ENCODE measurements around the gene ARSJ.
"Not testable (repeated sequence)": the region's sequence is repeated elsewhere in the genome, so short reads cannot be mapped to it uniquely, and the experiment has no call there.

The ARSJ gene

DNA sequence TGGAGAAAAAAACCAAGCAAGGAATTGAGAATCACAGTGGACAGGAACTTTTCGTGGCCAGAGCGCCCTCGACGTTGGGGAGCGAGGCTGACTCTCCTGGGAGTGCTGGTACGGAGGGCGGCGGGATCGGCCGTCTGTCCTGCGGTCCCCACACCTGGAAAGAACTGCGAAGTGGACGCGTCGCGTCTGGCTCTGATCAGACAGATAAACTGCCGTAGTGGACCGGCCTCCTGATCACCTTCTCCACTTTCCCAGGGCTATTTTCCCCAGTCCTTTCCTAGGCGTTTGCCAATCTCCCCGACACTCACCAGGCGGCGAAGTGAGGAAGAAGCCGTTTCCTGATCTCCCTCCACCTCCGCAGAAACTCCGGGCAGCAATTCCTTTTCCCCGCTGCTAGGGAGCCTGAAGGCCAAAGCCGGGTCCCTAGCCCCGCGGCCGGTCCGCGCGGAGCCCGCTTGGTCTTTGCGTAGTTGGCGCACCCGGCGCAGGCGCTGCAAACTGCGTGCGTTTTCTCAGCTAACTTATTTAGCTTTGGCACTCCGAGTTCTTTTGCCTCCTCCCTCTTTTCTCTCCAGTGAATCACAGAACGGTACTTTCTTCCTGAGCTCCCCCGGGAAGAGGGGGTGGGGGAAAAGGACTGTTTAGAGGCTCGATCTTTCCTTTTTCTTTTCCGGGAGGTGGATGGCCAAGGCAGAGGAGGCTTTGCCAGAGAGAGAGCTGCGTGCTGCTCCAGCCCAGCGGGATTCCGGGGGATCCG is at the start of gene ARSJ:
Gene ARSJ, minus strand, starts transcription at position 500 of the 757 bp plus-strand sequence. CDS start 813 bp downstream, outside the sequence.
- no peak for DNase-seq (ENCODE audit: low read depth)

DNA sequence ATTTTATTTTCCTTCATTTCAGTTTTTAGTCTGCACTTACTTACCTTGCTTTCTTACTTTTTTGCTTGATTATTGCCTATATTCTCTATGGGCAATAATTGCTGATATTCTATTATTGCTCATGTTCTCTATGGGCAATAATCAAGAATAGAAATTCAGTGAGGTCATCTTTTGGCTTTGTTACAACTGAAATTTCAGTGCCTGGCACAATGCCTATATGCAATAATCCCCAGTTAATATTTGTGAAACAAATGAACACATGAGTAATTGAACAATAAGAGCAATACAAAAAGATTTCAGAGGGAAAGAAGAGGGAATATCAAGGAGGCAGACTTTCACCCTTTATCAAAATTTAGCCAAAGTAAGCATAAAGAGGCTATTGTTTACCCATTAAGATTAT is 48.6 kb upstream of the ARSJ start:
- no peak for DNase-seq (ENCODE audit: low read depth)

DNA sequence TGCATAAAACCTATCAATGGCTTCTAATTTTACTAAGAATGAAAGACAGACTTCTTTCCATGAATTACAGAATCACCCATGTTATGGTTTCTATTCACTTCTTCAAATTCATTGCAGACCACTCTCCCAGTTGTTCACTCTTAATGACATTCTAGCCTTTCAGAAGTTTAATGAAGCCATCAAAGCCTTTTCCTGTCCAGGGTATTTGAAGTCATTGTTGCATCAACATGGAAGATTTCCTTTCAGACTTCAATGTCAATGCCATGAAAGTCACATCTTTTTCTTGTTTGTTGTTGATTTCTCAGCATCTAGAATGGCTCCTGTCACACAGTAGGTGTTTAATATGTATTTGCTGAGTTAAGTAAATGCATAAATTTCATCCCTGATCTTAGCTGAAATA is 48.1 kb upstream of the ARSJ start:
- DNase-seq (ENCODE audit: low read depth) = no peak

DNA sequence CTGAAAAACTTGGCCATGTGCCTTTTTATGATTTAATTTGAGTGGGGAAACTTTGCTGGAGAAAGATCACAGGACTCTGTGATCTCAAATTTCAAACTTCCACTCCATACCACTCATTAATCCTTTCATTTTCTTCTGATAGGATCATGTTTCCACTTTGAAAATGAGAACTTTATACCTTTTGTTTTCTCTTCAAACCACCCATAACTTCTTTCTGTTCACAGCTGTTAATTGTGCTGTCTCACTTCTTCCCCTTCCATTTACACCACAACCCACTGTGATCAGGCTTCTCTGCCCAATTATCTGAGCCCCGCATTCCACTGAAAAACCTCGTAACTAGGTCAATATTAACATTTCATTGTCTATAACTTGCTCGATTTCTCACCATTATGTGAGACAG is 47.0 kb upstream of the ARSJ start:
- no peak for DNase-seq (ENCODE audit: low read depth)

DNA sequence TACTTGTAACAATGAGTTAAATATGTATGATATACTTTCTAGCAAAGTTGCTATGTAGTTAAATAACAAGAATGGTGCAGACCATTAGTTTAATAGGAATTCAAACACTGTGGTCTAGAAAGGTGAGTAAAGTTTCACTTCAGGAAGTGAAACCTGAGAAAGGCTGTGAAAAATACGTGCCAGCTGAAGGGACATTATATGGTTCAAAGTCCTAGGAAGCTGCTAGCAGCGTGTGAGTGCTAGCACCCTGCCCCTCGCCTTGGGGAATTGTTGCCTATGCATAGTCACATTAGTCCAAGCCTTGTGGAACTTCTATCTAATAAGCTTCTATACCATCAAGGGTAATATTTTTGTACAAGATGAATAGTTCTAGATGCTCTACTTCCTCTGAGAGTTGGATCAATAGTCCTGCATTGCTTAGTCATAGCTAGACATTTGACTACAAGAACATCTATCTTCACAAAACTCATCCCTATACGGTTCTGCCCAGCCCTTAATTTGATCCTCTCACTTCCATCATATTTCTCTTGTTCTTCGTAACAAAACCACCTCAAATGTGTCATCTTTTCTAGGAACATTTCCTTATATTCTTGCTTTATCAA is 45.8 kb upstream of the ARSJ start:
- no peak for DNase-seq (ENCODE audit: low read depth)

DNA sequence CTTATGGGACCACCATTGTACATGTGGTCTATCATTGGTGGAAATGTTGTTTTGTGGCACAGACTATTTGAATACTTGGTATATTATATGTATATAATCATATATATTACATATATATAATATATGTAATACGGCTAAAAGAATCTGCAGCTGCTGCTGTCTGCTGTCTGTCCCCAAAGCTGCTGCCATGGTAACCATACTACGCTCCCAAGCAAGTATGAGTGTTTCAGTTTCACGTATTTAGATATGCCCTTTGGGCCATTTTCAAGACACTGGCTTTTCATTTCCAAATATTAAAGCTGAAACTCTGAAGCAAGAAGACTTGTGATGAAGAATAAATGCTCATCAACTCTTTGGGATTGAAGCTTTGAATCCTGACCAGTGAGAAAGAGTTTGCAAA is 42.0 kb upstream of the ARSJ start:
- no peak for DNase-seq (ENCODE audit: low read depth)

DNA sequence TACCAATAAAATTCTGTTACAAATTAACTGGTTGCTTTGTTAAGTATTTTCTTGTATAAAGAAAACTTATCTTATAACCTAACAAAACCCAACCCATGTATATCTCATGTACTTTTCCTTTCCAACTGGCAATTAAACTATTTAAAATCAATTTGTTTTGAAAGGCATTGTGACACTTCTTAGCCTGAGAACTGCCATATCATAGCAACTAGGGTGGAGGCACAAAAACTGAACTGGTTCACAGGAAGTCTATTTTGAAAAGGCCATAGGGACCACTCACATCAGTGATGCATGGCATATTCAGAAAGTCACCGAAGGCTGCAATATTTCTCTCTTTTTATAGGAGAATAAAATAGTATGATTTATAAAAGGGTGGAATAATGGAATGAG is 40.5 kb upstream of the ARSJ start:
- no peak for DNase-seq (ENCODE audit: low read depth)

DNA sequence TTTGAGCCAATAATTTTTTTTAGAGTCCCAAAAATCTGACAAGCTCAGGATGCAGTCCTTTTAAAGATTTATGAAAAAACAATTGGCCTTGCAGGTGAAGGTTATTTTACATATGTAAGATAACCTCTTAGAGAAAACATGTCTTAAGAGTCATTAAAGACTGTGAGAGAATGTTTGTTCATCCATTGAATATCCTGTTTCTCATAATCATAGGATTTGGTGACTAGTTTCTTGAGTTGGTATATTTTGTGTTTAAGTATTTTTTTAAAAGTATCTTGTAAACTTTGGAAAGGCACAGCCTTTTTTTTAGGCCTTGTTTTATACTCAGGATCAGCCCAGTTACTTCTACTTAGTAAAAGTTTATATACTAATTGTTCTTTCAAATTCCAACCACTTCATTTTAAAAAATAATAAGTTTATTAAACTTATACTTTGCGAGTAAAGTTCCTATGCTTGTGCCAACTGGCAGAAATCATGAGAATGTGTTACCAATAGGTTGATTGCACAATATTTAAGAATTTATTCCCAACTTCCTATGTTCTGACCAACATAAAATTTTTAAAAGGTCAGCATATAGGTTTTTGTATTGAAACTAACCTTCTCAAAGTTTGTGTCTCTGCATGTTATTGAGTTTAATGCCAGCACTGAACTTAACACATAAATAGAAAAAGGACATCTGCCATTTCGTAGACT is 40.0 kb upstream of the ARSJ start:
- no peak for DNase-seq (ENCODE audit: low read depth)

DNA sequence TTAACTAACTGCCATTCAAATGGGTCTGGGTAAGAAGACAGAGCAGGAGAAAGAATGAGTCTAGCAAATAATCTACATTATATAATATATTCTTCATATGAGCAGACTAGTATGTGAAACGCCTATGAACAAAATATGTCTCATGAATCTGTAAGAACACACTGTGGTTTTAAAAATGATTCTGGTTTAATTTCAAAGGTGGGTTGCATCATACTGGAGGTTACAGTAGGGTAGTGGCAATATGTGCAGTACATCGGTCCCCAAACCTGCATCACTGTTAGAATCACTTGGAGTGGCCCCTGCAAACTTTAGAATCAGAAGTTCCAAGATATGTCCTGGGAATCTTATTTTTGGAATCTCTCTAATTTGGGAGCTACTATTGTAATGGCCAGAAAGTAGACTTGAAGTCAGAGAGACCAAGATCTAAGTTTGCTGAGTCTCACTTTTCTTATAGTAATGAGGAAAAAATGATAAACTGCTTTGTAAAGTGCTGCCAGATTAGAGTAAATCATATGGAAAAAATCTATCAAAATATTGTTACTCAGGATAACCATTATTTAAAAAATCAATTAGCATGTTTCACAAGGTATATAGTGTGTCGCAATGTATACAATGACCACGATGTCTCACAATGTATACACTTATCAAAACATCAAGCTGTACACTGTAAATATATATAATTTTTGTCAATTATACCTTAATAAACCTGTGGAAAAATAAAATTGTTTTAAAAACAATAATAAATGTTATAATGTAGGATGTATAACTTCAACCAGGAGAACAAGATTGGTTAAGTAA is 37.9 kb upstream of the ARSJ start:
- DNase-seq (ENCODE audit: low read depth) = no peak

DNA sequence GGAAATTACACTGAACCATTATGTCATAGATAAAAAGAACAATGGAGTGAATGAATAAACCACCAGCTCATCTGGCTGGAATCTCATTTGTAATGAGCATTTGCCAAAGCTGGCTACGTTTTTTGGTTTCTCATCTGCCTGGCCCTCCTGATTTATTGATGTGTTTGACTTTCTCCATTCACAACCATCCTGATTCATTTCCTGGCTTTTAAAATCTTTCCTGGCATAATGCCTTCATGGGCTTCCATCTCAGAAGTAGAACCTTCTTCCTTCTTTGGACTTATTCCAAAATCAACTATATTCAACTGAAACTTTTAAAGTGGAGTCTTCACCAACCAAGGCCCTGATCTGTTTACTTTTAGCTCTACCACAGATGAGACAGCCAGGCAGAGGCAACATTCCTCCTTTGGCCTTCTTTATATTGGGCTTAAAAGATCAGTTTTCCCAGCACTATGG is 36.0 kb upstream of the ARSJ start:
- DNase-seq (ENCODE audit: low read depth) = no peak

DNA sequence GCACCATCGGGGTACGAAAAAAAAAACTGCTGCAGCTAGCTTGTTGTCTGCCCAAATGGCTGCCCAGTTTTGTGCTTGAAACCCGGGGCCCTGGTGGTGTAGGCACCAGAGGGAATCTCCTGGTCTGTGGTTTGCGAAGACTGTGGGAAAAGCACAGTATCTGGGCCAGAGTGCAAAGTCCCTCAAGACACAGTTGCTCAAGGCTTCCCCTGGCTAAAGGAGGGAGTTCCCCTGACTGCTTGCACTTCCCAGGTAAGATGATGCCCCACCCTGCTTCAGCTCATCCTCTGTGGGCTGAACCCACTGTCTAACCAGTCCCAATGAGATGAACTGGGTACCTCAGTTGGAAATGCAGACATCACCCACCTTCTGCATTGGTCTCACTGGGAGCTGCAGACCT is 33.8 kb upstream of the ARSJ start:
- not testable (repeated sequence) for DNase-seq (ENCODE audit: low read depth)

DNA sequence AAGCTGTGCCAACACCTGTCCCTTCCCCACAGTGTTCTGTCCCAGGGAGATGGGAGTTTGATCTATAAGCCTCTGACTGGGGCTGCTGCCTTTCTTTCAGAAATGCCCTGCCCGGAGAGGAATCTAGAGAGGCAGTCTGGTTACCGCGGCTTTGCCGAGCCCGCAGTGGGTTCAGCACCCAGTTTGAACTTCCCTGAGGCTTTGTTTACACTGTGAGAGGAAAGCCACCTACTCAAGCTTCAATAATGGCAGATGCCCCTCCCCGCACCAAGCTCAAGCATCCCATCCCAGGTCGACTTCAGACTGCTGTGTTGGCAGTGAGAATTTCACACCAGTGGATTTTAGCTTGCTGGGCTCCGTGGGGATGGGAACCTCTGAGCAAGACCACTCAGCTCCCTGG is 33.3 kb upstream of the ARSJ start:
- DNase-seq (ENCODE audit: low read depth) = no peak

DNA sequence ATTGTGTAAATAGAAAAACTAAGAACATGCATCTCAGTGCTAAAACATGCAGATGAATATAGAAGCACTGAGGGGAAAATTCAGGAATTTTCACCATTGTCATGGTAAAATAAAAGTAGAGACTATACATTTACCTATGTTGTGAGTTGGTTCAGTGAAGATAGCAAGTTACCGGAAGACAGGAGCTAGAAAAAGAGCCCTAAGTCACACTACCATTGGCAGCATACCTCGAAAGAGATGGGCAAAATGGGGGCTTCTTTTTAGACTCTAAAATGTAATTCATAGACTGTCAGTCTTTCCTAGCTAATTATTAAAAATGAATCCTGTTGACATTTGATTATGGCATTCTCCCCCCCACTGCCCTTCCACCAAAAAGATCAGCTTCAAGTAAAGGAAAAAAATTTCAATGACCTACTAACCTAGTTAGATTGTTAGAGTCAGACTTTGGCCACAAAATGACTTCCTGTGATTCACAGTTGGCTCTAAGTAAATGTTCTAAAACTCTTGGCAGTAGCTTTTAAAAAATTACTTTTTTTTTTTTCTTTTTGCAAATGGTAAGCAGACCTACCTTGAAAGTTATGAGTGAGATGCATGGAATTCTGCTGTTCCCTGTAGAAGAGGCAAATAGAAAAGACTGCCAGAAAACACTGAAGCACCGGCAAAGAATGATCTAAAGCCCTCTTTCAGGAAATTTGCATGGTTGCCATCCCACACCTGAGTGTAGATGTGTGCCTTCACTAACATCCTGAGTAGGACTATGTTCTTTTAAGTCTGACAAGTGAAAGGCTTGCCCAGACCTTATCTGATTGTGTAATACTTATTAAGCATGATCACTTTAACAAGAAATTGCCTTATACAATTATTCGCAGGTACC is 26.4 kb upstream of the ARSJ start:
- DNase-seq (ENCODE audit: low read depth) = no peak

DNA sequence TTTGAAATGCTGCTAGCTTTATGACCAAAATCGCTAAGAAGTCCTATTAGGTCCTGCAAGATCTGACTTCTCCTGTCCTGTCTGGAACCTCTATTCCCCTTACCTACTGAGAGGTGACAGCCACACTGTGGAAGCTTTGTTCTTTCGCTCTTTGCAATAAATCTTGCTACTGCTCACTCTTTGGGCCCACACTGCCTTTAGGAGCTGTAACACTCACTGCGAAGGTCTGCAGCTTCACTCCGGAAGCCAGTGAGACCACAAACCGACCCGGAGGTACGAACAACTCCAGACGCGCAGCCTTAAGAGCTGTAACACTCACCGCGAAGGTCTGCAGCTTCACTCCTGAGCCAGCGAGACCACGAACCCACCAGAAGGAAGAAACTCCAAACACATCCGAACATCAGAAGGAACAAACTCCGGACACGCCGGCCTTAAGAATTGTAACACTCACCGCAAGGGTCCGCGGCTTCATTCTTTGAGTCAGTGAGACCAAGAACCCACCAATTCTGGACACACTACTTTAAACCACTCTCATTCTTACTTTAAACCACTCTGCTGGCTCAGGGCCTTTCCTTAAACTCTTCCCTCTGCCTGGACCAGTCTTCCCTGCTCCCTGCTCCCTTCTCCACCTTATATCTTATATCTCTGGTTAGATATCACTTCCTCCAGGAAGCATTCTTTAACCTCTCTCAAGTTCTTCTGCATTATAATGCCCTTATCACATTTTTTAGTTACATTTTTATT is 25.2 kb upstream of the ARSJ start:
- DNase-seq (ENCODE audit: low read depth) = not testable (repeated sequence)

DNA sequence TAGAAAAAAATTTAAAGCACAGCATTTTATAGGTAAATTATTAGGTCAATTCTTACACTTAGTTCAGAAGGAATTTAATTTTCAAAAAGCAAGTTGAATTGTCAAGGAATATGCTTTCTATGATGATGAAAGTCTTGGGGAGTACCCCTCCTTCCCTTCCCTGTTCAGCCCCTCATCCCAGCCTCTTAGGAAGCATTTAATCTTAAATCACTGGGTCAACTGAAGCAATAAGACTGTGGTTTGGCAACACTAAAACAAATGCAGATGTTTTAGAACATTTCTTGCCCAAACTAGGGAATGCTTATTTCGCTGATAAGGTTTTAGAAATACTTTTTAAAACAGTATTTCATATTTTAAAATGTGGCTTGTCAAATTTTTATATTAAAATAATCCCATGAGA is 19.1 kb upstream of the ARSJ start:
- DNase-seq (ENCODE audit: low read depth) = no peak

DNA sequence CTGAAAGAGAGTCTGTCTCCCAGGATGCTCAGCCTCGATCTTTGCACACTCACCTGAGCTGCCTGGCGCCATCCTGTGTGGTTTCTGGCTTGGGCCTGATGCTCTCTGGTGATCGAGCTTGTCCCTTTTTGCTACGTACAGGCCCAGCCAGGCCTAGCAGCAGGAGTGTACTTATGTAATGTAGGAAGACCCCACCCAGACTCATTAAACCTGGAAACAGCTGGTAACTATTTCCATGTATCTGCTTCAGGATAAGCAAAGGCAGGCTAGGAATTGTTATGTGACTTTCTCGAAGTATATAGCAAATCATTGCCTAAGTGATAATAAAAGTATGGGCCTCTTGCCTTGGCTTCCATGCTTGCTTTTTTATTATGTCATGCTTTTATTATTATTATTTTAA is 18.6 kb upstream of the ARSJ start:
- no peak for DNase-seq (ENCODE audit: low read depth)

DNA sequence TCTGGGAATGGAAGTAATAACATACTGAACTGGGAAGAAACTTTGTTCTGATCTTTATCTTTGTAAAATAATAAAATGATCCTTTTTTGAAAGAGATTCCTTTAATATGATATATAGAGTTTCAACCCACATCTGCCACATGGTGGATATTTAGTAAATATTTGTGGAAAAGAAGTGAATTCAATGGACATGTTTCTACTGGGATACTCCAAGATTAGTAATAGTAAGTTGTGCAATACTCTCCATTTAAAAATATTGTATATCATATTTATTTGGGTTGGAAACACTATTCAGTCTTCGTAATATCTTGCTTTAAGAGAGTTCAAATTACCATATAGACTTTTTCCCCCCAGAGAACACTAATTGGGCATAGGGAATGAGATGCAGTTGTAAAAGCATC is 17.8 kb upstream of the ARSJ start:
- no peak for DNase-seq (ENCODE audit: low read depth)

DNA sequence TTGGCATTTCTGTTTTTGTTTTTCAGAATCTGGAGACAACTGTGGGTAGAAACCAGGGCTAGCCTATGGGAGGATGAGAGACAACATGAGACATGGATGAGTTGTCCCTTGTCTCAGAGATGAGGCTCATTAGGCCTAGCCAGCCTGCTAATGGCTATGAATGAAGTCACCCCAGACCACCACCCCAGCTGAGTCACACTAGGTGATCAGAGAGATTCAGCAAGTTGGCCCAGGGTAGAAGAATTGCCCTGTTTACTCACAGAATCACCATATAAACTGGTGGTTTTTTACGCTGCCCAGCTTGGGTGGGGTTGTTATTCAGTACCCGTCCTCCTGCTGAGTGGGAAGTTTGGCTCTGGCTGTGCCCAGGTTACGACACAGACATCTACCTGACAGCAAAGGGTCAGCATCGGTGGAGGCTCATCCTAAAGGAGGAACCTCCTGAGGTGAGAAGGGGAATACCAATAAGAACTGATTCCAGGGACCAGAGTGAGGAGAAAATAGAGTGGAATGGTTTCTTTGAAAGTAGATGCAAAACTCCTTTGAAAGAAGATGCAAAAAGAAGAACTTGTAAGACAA is 17.2 kb upstream of the ARSJ start:
- no peak for DNase-seq (ENCODE audit: low read depth)

DNA sequence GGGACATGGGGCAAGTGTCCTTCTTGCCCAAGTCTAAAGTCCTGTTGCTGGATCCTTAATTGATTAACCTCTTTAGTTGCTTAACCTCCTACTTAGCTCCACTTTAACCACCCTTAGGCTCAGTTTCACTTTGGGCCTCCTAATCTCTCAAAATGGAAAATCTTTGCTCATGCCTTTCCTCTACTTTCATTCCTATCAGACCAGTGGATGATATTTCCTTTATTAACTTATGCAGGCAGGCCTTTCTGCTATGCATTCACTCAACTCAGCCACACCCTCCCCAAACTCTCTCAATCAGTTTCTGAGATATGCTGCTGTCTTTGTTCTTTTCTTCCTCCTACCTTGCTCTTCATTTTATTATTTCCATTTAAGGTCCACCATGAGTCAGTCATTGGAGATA is 14.4 kb upstream of the ARSJ start:
- no peak for DNase-seq (ENCODE audit: low read depth)

DNA sequence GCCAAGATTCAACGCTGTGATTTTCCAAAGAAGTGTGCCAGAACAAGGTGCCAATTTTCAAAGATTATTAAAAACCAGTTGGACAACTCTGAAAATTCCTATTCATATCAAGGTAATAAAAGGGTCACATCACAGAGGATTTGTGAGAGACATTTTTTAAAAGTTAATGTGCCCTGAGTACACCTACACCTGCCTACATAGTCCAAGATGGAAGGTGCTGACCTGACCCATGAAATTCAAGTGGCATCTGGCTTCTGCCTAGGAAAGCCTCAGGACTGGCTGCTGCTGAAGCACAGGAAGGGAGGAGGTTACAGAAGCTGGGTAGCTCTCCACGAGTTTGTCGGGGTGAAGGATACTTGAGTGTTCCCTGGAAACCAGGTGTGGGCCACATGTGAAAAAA is 11.4 kb upstream of the ARSJ start:
- DNase-seq (ENCODE audit: low read depth) = no peak

Measured in stimulated activated CD8-positive, alpha-beta memory T cell treated with anti-CD3 and anti-CD28 coated beads, Interleukin-15, amount 100 ng/mL, for 24 hours (primary cell).